ENCODE data around the gene DBH.

GRCh38 chr9:133705576-133705975 is 69.4 kb downstream of the DBH start:
- TF ChIP-seq ZNF207 (IDR thresholded peaks at IDR 0.05; ENCODE audit: borderline replicate concordance) (no peak), ZNF609 (CRISPR knock-in tag; IDR thresholded peaks at IDR 0.05; ENCODE audit: borderline replicate concordance) (no peak), UBTF (CRISPR knock-in tag; IDR thresholded peaks at IDR 0.05) (no peak), ZNF292 (CRISPR knock-in tag; IDR thresholded peaks at IDR 0.05; ENCODE audit: borderline replicate concordance, low read depth) (no peak), CREM (IDR thresholded peaks at IDR 0.05) (no peak), CREM (CRISPR knock-in tag; IDR thresholded peaks at IDR 0.05) (no peak), CBX2 (IDR thresholded peaks at IDR 0.05; ENCODE audit: low read depth, low read length) (no peak), CBX2 (CRISPR knock-in tag; IDR thresholded peaks at IDR 0.05; ENCODE audit: low read depth) (no peak)
- TF ChIP-seq, protein P1, sequence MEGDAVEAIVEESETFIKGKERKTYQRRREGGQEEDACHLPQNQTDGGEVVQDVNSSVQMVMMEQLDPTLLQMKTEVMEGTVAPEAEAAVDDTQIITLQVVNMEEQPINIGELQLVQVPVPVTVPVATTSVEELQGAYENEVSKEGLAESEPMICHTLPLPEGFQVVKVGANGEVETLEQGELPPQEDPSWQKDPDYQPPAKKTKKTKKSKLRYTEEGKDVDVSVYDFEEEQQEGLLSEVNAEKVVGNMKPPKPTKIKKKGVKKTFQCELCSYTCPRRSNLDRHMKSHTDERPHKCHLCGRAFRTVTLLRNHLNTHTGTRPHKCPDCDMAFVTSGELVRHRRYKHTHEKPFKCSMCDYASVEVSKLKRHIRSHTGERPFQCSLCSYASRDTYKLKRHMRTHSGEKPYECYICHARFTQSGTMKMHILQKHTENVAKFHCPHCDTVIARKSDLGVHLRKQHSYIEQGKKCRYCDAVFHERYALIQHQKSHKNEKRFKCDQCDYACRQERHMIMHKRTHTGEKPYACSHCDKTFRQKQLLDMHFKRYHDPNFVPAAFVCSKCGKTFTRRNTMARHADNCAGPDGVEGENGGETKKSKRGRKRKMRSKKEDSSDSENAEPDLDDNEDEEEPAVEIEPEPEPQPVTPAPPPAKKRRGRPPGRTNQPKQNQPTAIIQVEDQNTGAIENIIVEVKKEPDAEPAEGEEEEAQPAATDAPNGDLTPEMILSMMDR (CRISPR knock-in tag; IDR thresholded peaks at IDR 0.05) = no peak
- TF ChIP-seq, protein P2, sequence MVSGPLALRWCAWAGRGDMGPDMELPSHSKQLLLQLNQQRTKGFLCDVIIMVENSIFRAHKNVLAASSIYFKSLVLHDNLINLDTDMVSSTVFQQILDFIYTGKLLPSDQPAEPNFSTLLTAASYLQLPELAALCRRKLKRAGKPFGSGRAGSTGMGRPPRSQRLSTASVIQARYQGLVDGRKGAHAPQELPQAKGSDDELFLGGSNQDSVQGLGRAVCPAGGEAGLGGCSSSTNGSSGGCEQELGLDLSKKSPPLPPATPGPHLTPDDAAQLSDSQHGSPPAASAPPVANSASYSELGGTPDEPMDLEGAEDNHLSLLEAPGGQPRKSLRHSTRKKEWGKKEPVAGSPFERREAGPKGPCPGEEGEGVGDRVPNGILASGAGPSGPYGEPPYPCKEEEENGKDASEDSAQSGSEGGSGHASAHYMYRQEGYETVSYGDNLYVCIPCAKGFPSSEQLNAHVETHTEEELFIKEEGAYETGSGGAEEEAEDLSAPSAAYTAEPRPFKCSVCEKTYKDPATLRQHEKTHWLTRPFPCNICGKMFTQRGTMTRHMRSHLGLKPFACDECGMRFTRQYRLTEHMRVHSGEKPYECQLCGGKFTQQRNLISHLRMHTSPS (CRISPR knock-in tag; IDR thresholded peaks at IDR 0.05; ENCODE audit: low read depth) = no peak

Data from HepG2 (cell line).